ENCODE data around the gene GABPB2.

The GABPB2 gene

GRCh38 chr1:151049458-151049857 lies 21.1 kb upstream of the GABPB2 start:
- Histone ChIP-seq H3K4me1 (ENCODE audit: control insufficient read depth, insufficient read depth, low read length) (peaks cover 6% of the 10 kb centered on the region), H3K4me3 (ENCODE audit: low read length) (no peak overlapping the region), H3K36me3 (ENCODE audit: control insufficient read depth, insufficient read depth, low read length) (peaks cover 20% of the 10 kb centered on the region), H3K9ac (ENCODE audit: low read length) (no peak overlapping the region), H3K27me3 (ENCODE audit: control insufficient read depth, insufficient read depth, low read length) (no peaks in the 10 kb centered on the region), H3K27ac (ENCODE audit: low read depth, low read length) (no peak overlapping the region)

- peaks cover 6% of the 10 kb centered on the region for H3K4me1 ChIP-seq (ENCODE audit: control insufficient read depth, insufficient read depth, low read length)
- no peaks in the 10 kb centered on the region for H3K27me3 ChIP-seq (ENCODE audit: control insufficient read depth, insufficient read depth, low read length)
- no peak overlapping the region for H3K27ac ChIP-seq (ENCODE audit: low read depth, low read length)
- H3K36me3 ChIP-seq (ENCODE audit: control insufficient read depth, insufficient read depth, low read length): peaks cover 25% of the 10 kb centered on the region
- H3K9ac ChIP-seq (ENCODE audit: low read length): no peak overlapping the region
- H3K4me3 ChIP-seq (ENCODE audit: low read length): no peak overlapping the region
Measured at GRCh38 chr1:151050051-151050688, 20.4 kb upstream of the GABPB2 start.

GRCh38 chr1:151051356-151052009 lies 19.1 kb upstream of the GABPB2 start:
- H3K4me3 ChIP-seq (ENCODE audit: low read length): no peak overlapping the region
- peaks cover 31% of the 10 kb centered on the region for H3K36me3 ChIP-seq (ENCODE audit: control insufficient read depth, insufficient read depth, low read length)
- no peak overlapping the region for H3K9ac ChIP-seq (ENCODE audit: low read length)
- H3K4me1 ChIP-seq (ENCODE audit: control insufficient read depth, insufficient read depth, low read length): peaks cover 6% of the 10 kb centered on the region
- no peak overlapping the region for H3K27ac ChIP-seq (ENCODE audit: low read depth, low read length)
- no peaks in the 10 kb centered on the region for H3K27me3 ChIP-seq (ENCODE audit: control insufficient read depth, insufficient read depth, low read length)

- Histone ChIP-seq H3K4me3 (ENCODE audit: low read length) (no peak overlapping the region), H3K36me3 (ENCODE audit: control insufficient read depth, insufficient read depth, low read length) (peaks cover 31% of the 10 kb centered on the region), H3K27ac (ENCODE audit: low read depth, low read length) (no peak overlapping the region)
Measured at GRCh38 chr1:151054971-151055547, 15.5 kb upstream of the GABPB2 start.

GRCh38 chr1:151055581-151055980 lies 15.0 kb upstream of the GABPB2 start:
- H3K4me3 ChIP-seq (ENCODE audit: low read length): peak overlapping the region; percentile 45
- no peak overlapping the region for H3K9ac ChIP-seq (ENCODE audit: low read length)
- H3K36me3 ChIP-seq (ENCODE audit: control insufficient read depth, insufficient read depth, low read length): peaks cover 31% of the 10 kb centered on the region
- no peaks in the 10 kb centered on the region for H3K27me3 ChIP-seq (ENCODE audit: control insufficient read depth, insufficient read depth, low read length)
- peaks cover 7% of the 10 kb centered on the region for H3K4me1 ChIP-seq (ENCODE audit: control insufficient read depth, insufficient read depth, low read length)
- H3K27ac ChIP-seq (ENCODE audit: low read depth, low read length): no peak overlapping the region

More at GRCh38 chr1:151054971-151055547, 15.5 kb upstream of the GABPB2 start:
- Histone ChIP-seq H3K4me1 (ENCODE audit: control insufficient read depth, insufficient read depth, low read length) (peaks cover 7% of the 10 kb centered on the region), H3K9ac (ENCODE audit: low read length) (no peak overlapping the region), H3K27me3 (ENCODE audit: control insufficient read depth, insufficient read depth, low read length) (no peaks in the 10 kb centered on the region)

- Histone ChIP-seq H3K4me1 (ENCODE audit: control insufficient read depth, insufficient read depth, low read length) (peaks cover 7% of the 10 kb centered on the region), H3K9ac (ENCODE audit: low read length) (no peak overlapping the region), H3K27ac (ENCODE audit: low read depth, low read length) (no peak overlapping the region), H3K4me3 (ENCODE audit: low read length) (peak overlapping the region; percentile 45), H3K36me3 (ENCODE audit: control insufficient read depth, insufficient read depth, low read length) (peaks cover 31% of the 10 kb centered on the region), H3K27me3 (ENCODE audit: control insufficient read depth, insufficient read depth, low read length) (no peaks in the 10 kb centered on the region)
Measured at GRCh38 chr1:151056149-151056548, 14.4 kb upstream of the GABPB2 start.

GRCh38 chr1:151058692-151059091 lies 11.9 kb upstream of the GABPB2 start:
- Histone ChIP-seq H3K4me3 (ENCODE audit: low read length) (peak overlapping the region; percentile 94), H3K9ac (ENCODE audit: low read length) (peak overlapping the region; percentile 96), H3K27me3 (ENCODE audit: control insufficient read depth, insufficient read depth, low read length) (no peaks in the 10 kb centered on the region), H3K36me3 (ENCODE audit: control insufficient read depth, insufficient read depth, low read length) (peaks cover 19% of the 10 kb centered on the region), H3K27ac (ENCODE audit: low read depth, low read length) (peak overlapping the region; percentile 96), H3K4me1 (ENCODE audit: control insufficient read depth, insufficient read depth, low read length) (peaks cover 7% of the 10 kb centered on the region)

- peak within 1 kb of the TSS; percentile 96 for H3K27ac ChIP-seq (ENCODE audit: low read depth, low read length)
Measured at GRCh38 chr1:151059109-151060006, 11.2 kb upstream of the GABPB2 start, which contains the start of gene CDC42SE1. TSS of gene CDC42SE1 (minus strand) at chr1:151059622. CDS start at chr1:151055730, 3,892 bp downstream.

GRCh38 chr1:151060007-151060656 lies 10.4 kb upstream of the GABPB2 start, which contains the start of gene MLLT11:
TSS of gene MLLT11 (plus strand) at chr1:151060397. CDS start at chr1:151067225, 6,828 bp downstream.
- H3K27ac ChIP-seq (ENCODE audit: low read depth, low read length): peak within 1 kb of the TSS; percentile 96
- peak within 1 kb of the TSS; percentile 96 for H3K9ac ChIP-seq (ENCODE audit: low read length)
- no peaks in the 10 kb centered on the region for H3K27me3 ChIP-seq (ENCODE audit: control insufficient read depth, insufficient read depth, low read length)
- H3K36me3 ChIP-seq (ENCODE audit: control insufficient read depth, insufficient read depth, low read length): peaks cover 6% of the 10 kb centered on the region
- H3K4me1 ChIP-seq (ENCODE audit: control insufficient read depth, insufficient read depth, low read length): peaks cover 7% of the 10 kb centered on the region
- peak within 1 kb of the TSS; percentile 94 for H3K4me3 ChIP-seq (ENCODE audit: low read length)

More at GRCh38 chr1:151059109-151060006, 11.2 kb upstream of the GABPB2 start, which contains the start of gene CDC42SE1:
- peaks cover 7% of the 10 kb centered on the region for H3K4me1 ChIP-seq (ENCODE audit: control insufficient read depth, insufficient read depth, low read length)
- H3K27me3 ChIP-seq (ENCODE audit: control insufficient read depth, insufficient read depth, low read length): no peaks in the 10 kb centered on the region
- H3K9ac ChIP-seq (ENCODE audit: low read length): peak within 1 kb of the TSS; percentile 96
- H3K36me3 ChIP-seq (ENCODE audit: control insufficient read depth, insufficient read depth, low read length): peaks cover 13% of the 10 kb centered on the region
- H3K4me3 ChIP-seq (ENCODE audit: low read length): peak within 1 kb of the TSS; percentile 94

- H3K4me3 ChIP-seq (ENCODE audit: low read length): peak overlapping the region; percentile 94
- peak overlapping the region; percentile 41 for H3K27ac ChIP-seq (ENCODE audit: low read depth, low read length)
- H3K9ac ChIP-seq (ENCODE audit: low read length): no peak overlapping the region
Measured at GRCh38 chr1:151060657-151061421, 9.7 kb upstream of the GABPB2 start.

GRCh38 chr1:151061704-151062103 lies 8.9 kb upstream of the GABPB2 start:
- Histone ChIP-seq H3K9ac (ENCODE audit: low read length) (no peak overlapping the region), H3K4me3 (ENCODE audit: low read length) (no peak overlapping the region), H3K27ac (ENCODE audit: low read depth, low read length) (no peak overlapping the region), H3K4me1 (ENCODE audit: control insufficient read depth, insufficient read depth, low read length) (peaks cover 7% of the 10 kb centered on the region), H3K36me3 (ENCODE audit: control insufficient read depth, insufficient read depth, low read length) (no peaks in the 10 kb centered on the region), H3K27me3 (ENCODE audit: control insufficient read depth, insufficient read depth, low read length) (no peaks in the 10 kb centered on the region)

More at GRCh38 chr1:151060657-151061421, 9.7 kb upstream of the GABPB2 start:
- H3K4me1 ChIP-seq (ENCODE audit: control insufficient read depth, insufficient read depth, low read length): peaks cover 7% of the 10 kb centered on the region
- no peaks in the 10 kb centered on the region for H3K36me3 ChIP-seq (ENCODE audit: control insufficient read depth, insufficient read depth, low read length)
- no peaks in the 10 kb centered on the region for H3K27me3 ChIP-seq (ENCODE audit: control insufficient read depth, insufficient read depth, low read length)

Data from rectal smooth muscle tissue (tissue), 1 donor.